ENCODE data around the gene ZNF689.

Gene ZNF689

DNA sequence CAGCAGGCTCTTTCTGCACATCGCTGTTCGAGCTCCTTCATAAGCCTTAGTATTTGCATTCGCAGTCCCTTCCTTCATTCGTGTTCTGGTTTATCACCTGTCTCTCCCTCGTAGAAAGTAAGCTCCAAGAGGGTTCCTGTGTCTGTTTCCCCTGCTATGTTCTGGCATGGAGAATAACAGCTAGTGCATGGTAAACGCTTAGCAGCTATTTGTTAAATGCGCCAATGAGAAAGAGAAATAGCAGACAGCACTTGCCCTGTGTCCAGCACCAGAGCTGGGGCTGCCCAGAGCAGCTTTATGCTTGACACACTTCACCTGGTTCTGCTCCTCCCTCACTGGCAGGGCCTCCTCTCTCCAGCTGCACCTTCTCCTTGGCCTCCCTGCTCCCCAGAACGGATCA is 44.2 kb downstream of the ZNF689 start:
- Histone ChIP-seq H3K4me3 (no peak overlapping the region), H4K20me1 (no peaks in the 10 kb centered on the region), H3K4me1 (peaks cover 48% of the 10 kb centered on the region), H3K36me3 (no peaks in the 10 kb centered on the region), H3K9me3 (no peaks in the 10 kb centered on the region), H3K4me2 (no peak overlapping the region), H3K9ac (no peak overlapping the region), H3K27ac (no peak overlapping the region), H3K27me3 (peaks cover 15% of the 10 kb centered on the region)
- no peak for TF ChIP-seq Cebpa-rat (IDR thresholded peaks at IDR 0.05)

DNA sequence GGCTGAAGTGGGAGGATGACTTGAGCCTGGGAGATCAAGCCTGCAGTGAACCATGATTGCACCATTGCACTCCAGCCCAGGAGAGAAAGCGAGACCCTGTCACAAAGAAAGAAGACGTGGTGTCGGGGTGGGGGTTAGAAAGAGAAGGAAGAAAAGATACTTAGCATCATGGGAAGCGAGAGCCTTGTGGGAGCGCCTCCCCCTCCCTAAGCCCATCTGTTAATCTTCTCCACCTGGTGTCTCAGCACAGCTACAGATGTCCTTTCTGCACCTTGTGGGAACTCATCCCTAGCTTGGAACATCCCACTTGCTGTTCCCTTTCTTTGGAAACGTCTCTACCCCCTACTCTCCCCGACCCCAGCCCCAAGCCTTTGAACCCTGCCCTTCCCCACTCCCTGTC is 44.7 kb downstream of the ZNF689 start:
- Histone ChIP-seq H3K4me2 (no peak overlapping the region), H3K27me3 (peaks cover 19% of the 10 kb centered on the region), H3K27ac (no peak overlapping the region), H3K4me3 (no peak overlapping the region), H3K4me1 (peaks cover 47% of the 10 kb centered on the region), H3K36me3 (no peaks in the 10 kb centered on the region), H3K9me3 (no peaks in the 10 kb centered on the region), H3K9ac (no peak overlapping the region), H4K20me1 (no peaks in the 10 kb centered on the region)
- TF ChIP-seq Cebpa-rat (IDR thresholded peaks at IDR 0.05), result no peak

DNA sequence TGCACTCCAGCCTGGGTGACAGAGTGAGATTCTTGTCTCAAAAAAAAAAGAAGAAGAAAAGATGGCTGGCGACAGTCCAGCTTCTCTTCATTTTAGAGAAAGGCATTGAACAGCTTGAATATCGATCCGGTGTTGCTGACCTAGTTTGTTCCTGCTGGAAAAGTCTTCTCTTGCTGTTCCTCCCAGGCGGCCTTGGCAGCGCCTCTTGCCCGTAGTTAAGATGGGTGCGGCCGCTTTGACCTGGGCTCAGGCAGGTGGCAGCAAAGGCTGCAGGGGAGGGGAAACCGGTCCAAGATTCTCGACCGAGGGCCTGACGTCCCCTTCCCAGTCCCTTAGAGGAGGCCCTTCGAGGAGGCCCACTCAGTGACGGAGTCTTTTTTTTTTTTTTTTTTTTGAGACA is 48.2 kb downstream of the ZNF689 start:
- no peak for TF ChIP-seq Cebpa-rat (IDR thresholded peaks at IDR 0.05)
- Histone ChIP-seq H3K4me2 (peak overlapping the region; percentile 80), H3K4me3 (peak overlapping the region; percentile 66), H3K27ac (no peak overlapping the region), H4K20me1 (no peaks in the 10 kb centered on the region), H3K4me1 (peaks cover 29% of the 10 kb centered on the region), H3K36me3 (no peaks in the 10 kb centered on the region), H3K9ac (peak overlapping the region; percentile 71; the same call in 1 of the 2 replicates), H3K9me3 (no peaks in the 10 kb centered on the region), H3K27me3 (peaks cover 33% of the 10 kb centered on the region)

DNA sequence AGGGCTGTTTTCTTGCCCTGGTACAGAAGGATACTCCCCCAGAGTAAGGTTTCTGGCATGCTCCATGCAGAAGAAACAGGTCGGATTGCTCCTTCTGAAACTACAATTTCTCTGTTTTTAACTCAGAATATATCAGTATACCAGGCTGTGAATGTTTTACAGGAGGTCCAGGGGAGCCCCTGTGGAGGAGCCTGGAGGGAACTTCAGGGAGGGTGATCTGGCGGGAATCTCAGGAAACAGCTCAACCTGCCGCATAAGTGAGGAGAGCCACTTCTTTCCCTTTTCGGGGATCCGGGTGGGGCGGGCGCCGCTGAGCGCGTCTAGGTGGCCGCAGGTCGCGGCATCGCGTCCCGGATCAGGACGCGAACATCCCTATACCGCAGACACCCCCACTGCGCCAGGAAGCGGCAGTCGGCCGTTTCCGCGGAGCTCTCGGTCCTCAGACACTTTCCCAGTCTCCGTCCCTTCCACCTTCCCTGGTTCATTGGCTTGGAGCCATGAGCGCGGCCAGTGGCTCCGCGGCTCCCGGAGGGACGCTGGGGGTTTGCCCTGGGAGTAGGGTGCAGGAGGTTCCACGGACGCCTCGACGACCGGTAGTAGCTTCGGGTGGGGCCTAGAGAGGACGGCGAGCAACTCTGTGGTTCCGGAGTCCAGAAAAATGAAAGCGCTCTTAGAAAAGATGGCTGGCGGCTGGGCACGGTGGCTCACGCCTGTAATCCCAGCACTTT is 48.9 kb downstream of the ZNF689 start:
- H3K27me3 ChIP-seq, result peaks cover 33% of the 10 kb centered on the region
- H3K4me1 ChIP-seq, result peaks cover 37% of the 10 kb centered on the region
- H3K27ac ChIP-seq, result peak overlapping the region; percentile 67
- H4K20me1 ChIP-seq, result no peaks in the 10 kb centered on the region
- TF ChIP-seq Cebpa-rat (IDR thresholded peaks at IDR 0.05), result no peak
- H3K9me3 ChIP-seq, result no peaks in the 10 kb centered on the region
- peaks cover 3% of the 10 kb centered on the region for H3K36me3 ChIP-seq
- H3K9ac ChIP-seq, result peak overlapping the region; percentile 71
- peak overlapping the region; percentile 80 for H3K4me2 ChIP-seq
- peak overlapping the region; percentile 66 for H3K4me3 ChIP-seq

DNA sequence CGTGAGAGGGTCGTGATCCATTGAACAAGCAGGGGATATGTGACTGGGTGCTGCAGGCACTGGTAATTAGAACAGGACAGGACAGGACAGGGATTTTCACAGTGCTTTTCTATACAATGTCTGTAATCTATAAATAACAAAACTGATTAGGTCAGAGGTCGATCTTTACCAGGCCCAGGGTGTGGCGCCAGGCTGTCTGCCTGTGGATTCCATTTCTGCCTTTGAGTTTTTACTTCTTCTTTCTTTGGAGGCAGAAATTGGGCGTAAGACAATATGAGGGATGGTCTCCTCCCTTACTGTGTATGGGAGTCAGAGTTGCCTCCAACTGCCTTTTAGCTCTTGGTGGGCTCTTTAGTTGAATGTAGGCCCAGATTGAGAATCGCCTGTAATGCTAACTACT is 50.5 kb downstream of the ZNF689 start:
- H4K20me1 ChIP-seq, result peaks cover 8% of the 10 kb centered on the region; the same call in 1 of the 2 replicates
- no peak overlapping the region for H3K4me2 ChIP-seq
- peaks cover 43% of the 10 kb centered on the region for H3K4me1 ChIP-seq
- H3K36me3 ChIP-seq, result peaks cover 19% of the 10 kb centered on the region
- no peak overlapping the region for H3K9ac ChIP-seq
- no peaks in the 10 kb centered on the region for H3K9me3 ChIP-seq
- no peak for TF ChIP-seq Cebpa-rat (IDR thresholded peaks at IDR 0.05)
- no peak overlapping the region for H3K27ac ChIP-seq
- peaks cover 33% of the 10 kb centered on the region for H3K27me3 ChIP-seq
- no peak overlapping the region for H3K4me3 ChIP-seq

DNA sequence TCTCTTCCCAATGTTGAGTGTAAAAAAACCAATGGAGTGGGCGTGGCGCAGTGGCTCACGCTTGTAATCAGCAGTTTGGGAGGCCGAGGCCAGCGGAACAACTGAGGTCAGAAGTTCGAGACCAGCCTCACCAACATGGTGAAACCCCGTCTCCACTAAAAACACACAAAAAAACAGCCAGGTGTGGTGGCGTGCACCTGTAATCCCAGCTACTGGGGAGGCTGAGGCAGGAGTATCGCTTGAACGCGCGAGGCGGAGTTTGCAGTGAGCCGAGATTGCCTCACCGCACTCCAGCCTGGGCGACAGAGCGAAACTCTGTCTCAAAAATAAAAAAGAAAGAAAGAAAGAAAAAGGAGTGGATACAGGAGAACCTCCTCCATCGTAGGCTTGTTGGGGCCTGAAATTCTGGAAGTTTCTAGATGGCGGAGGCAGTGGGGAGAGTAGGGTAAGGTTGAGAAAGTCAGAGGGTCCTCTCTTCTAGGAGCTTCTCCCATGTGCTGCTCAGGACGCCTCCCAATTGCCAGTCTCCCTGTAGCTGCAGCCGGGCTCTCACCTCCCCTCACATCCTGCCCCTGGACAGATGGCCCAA is 51.3 kb downstream of the ZNF689 start:
- H3K4me3 ChIP-seq, result peak overlapping the region; percentile 95
- H3K27me3 ChIP-seq, result peaks cover 33% of the 10 kb centered on the region
- TF ChIP-seq Cebpa-rat (IDR thresholded peaks at IDR 0.05), result no peak
- H3K36me3 ChIP-seq, result peaks cover 27% of the 10 kb centered on the region
- peak overlapping the region; percentile 98 for H3K9ac ChIP-seq
- no peaks in the 10 kb centered on the region for H3K9me3 ChIP-seq
- peak overlapping the region; percentile 95 for H3K27ac ChIP-seq
- peaks cover 14% of the 10 kb centered on the region; the same call in 1 of the 2 replicates for H4K20me1 ChIP-seq
- peaks cover 44% of the 10 kb centered on the region for H3K4me1 ChIP-seq
- H3K4me2 ChIP-seq, result peak overlapping the region; percentile 91

DNA sequence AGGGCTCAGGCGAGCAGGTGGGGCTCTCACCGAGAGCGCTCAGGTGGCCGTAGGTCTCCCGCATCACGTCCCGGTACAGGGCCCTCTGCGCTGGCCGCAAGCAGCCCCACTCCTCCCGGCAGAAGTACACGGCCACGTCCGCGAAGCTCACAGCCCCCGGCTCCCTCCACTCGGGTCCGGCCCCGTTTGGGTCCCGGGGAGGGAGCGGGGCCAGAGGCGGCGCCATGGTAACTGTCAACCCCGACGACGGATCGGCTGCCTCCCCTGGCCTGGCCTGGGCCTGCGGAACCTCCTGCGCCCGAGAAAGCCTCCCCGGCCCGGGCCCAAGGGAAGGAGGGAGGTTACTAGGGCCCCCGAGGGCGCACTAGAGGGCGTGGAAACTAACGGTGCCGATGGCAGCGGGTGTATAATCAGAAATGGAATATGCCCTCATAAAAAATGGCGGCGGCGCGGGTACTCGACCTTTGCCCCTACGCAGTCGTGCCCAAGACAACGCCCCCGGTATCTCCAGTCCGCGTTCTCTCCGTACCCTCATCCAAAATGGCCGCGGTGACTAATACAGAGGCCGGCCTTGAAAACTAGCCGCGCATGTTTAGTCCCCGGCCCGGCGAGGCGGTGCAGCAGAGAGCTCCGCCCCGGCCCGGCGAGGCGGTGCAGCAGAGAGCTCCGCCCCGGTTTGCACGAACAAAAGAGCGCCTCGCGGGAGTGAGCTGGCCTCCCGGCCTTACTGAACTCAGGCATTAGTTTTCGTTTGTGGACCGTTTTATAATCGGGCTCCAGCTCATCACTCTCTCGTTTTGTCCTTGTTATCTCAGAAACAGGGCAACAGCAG is 52.0 kb downstream of the ZNF689 start, which contains the start of gene ZNF764:
TSS of gene ZNF764 (minus strand) at position 418 of the 832 bp plus-strand sequence. CDS start at position 226, 192 bp downstream.
- Histone ChIP-seq H3K4me2 (peak within 1 kb of the TSS; percentile 91), H3K9ac (peak within 1 kb of the TSS; percentile 98), H3K27ac (peak within 1 kb of the TSS; percentile 95), H3K36me3 (peaks cover 34% of the 10 kb centered on the region), H4K20me1 (peaks cover 21% of the 10 kb centered on the region; the same call in 1 of the 2 replicates), H3K9me3 (no peaks in the 10 kb centered on the region), H3K27me3 (peaks cover 33% of the 10 kb centered on the region), H3K4me3 (peak within 1 kb of the TSS; percentile 95), H3K4me1 (peaks cover 51% of the 10 kb centered on the region)
- TF ChIP-seq Cebpa-rat (IDR thresholded peaks at IDR 0.05), result no peak

DNA sequence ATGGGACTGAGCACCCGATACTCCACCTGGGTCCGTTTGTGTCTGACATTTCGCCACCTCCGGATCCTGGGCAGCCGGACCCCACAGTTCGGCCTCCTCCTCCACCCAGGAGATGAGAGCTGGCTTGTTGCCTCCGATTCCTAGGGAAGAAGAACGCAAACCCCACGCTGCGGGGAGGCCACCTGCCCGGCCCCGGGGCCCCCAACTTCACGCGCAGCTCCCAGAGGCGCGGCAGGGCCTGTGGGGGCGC is 52.6 kb downstream of the ZNF689 start:
- H3K4me1 ChIP-seq, result peaks cover 52% of the 10 kb centered on the region
- H3K4me2 ChIP-seq, result peak overlapping the region; percentile 91
- H3K4me3 ChIP-seq, result peak overlapping the region; percentile 95
- no peaks in the 10 kb centered on the region for H3K9me3 ChIP-seq
- peaks cover 33% of the 10 kb centered on the region for H3K27me3 ChIP-seq
- H3K36me3 ChIP-seq, result peaks cover 39% of the 10 kb centered on the region
- no peak for TF ChIP-seq Cebpa-rat (IDR thresholded peaks at IDR 0.05)
- H4K20me1 ChIP-seq, result peaks cover 26% of the 10 kb centered on the region; the same call in 1 of the 2 replicates
- H3K9ac ChIP-seq, result peak overlapping the region; percentile 98
- peak overlapping the region; percentile 95 for H3K27ac ChIP-seq

DNA sequence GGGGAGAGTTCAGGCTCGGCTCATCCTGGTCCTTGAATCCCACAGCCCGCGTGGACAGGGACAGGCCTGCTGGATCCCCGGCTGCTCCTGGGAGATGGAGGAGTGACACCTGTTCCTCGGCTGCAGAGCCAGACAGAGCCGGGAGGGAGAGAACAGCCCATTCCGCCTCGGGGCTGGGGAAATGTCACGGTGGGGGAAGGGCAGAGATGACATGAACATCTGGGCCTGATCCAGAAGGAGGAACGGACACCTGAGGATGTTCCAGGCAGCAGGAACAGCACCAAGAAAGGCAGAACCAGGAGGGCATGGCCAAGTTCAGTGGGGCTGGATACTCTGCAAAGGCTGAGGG is 54.1 kb downstream of the ZNF689 start:
- TF ChIP-seq Cebpa-rat (IDR thresholded peaks at IDR 0.05), result no peak
- H3K9ac ChIP-seq, result peak overlapping the region; percentile 98; the same call in 1 of the 2 replicates
- peaks cover 44% of the 10 kb centered on the region for H3K36me3 ChIP-seq
- H4K20me1 ChIP-seq, result peaks cover 29% of the 10 kb centered on the region; the same call in 1 of the 2 replicates
- no peak overlapping the region for H3K4me3 ChIP-seq
- H3K27me3 ChIP-seq, result peaks cover 20% of the 10 kb centered on the region
- H3K9me3 ChIP-seq, result no peaks in the 10 kb centered on the region
- H3K27ac ChIP-seq, result no peak overlapping the region
- H3K4me1 ChIP-seq, result peaks cover 41% of the 10 kb centered on the region
- H3K4me2 ChIP-seq, result peak overlapping the region; percentile 91
